GM12891 (cell line): ENCODE data around the gene TMC4.

Source experiments
- PAX5 ChIP-seq: IDR thresholded peaks from 2 replicates; pipeline ENCODE4 v1.6.1; 2011; ENCODE audit warnings: low read length, moderate library complexity, mild to moderate bottlenecking; ENCODE audit not compliant: insufficient read depth, severe bottlenecking
- POLR2A ChIP-seq: IDR thresholded peaks from 2 replicates; pipeline ENCODE4 v1.6.1; 2011; ENCODE audit warnings: low read depth, low read length, control low read depth
- POLR2AphosphoS5 ChIP-seq: IDR thresholded peaks from 2 replicates; pipeline ENCODE4 v1.6.1; 2011; ENCODE audit warnings: low read depth, low read length, control low read depth
- SPI1 ChIP-seq: IDR thresholded peaks from 2 replicates; pipeline ENCODE4 v1.6.1; 2011; ENCODE audit warnings: low read depth, low read length, control low read depth

DNA sequence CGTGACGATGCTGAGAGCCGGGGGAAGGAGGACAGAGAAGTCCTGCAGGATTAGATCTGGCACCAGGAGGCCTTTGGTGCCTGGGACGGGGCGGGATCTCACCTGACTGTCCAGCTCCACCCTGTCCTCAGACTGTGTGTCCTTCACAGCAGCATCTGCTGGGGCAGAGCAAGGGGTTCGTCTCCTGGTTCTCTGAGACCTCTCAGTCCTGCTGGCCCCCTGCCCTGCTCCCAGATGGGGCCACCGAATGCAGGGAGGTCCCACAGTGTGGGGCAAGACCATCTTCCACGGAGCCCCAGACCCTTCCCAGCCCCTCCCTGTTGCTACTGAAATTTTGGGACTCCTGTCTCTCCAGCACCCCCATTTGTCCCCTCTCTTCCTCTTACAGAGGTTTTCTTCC lies 45.3 kb upstream of the TMC4 start:
- TF ChIP-seq POLR2AphosphoS5 (no peak), POLR2A (no peak), PAX5 (no peak), SPI1 (no peak)
